Measurements from ENCODE around the gene SYCE3.
"Not testable (repeated sequence)": the region's sequence is repeated elsewhere in the genome, so short reads cannot be mapped to it uniquely, and the experiment has no call there.

SYCE3 gene

GRCh38 chr22:50520184-50520583 is 42.5 kb downstream of the SYCE3 start:
- not testable (repeated sequence) for DNase-seq (ENCODE audit: low read depth)

- DNase-seq (ENCODE audit: low read depth): no peak
These were observed 43.6 kb downstream of the SYCE3 start for GRCh38 chr22:50519151-50519550.

GRCh38 chr22:50518606-50519005 is 44.1 kb downstream of the SYCE3 start:
- no peak for DNase-seq (ENCODE audit: low read depth)

- no peak for DNase-seq (ENCODE audit: low read depth)
These were observed 45.0 kb downstream of the SYCE3 start for GRCh38 chr22:50517495-50518260.

- DNase-seq (ENCODE audit: low read depth): no peak
These were observed 45.8 kb downstream of the SYCE3 start for GRCh38 chr22:50516891-50517290.

GRCh38 chr22:50516068-50516467 is 46.7 kb downstream of the SYCE3 start:
- no peak for DNase-seq (ENCODE audit: low read depth)

- DNase-seq (ENCODE audit: low read depth): no peak
These were observed 49.5 kb downstream of the SYCE3 start for GRCh38 chr22:50513175-50513574.

- no peak for DNase-seq (ENCODE audit: low read depth)
These were observed 53.8 kb downstream of the SYCE3 start for GRCh38 chr22:50508897-50509296.

GRCh38 chr22:50507991-50508884 is 54.5 kb downstream of the SYCE3 start, which contains the start of gene NCAPH2:
NCAPH2 (plus strand) TSS chr22:50508224; CDS start chr22:50508338, 114 bp downstream.
- peak; percentile 94 for DNase-seq (ENCODE audit: low read depth)

GRCh38 chr22:50507421-50507990 is 55.2 kb downstream of the SYCE3 start, which contains the start of gene LMF2:
LMF2 (minus strand) TSS chr22:50507702; CDS start chr22:50507675, 27 bp downstream.
- DNase-seq (ENCODE audit: low read depth): no peak

GRCh38 chr22:50506611-50507420 is 55.9 kb downstream of the SYCE3 start:
- DNase-seq (ENCODE audit: low read depth): no peak

GRCh38 chr22:50505776-50506610 is 56.7 kb downstream of the SYCE3 start:
- DNase-seq (ENCODE audit: low read depth): no peak

GRCh38 chr22:50505276-50505775 is 57.4 kb downstream of the SYCE3 start:
- DNase-seq (ENCODE audit: low read depth): no peak

GRCh38 chr22:50504369-50505211 is 58.1 kb downstream of the SYCE3 start:
- no peak for DNase-seq (ENCODE audit: low read depth)

GRCh38 chr22:50503475-50504145 is 59.1 kb downstream of the SYCE3 start:
- DNase-seq (ENCODE audit: low read depth): no peak

GRCh38 chr22:50502628-50503474 is 59.9 kb downstream of the SYCE3 start:
- DNase-seq (ENCODE audit: low read depth): no peak

GRCh38 chr22:50502096-50502495 is 60.6 kb downstream of the SYCE3 start:
- no peak for DNase-seq (ENCODE audit: low read depth)

Measured in iris pigment epithelial cell (primary cell).